Colon (tissue), 2 donors: ENCODE measurements around the gene FZR1.

Experiments
- FAIRE-seq: peaks from 2 replicates; lab custom pipeline; 2012; peaks lifted over from hg19 to GRCh38; lab: Jason Lieb, UNC
- donor health status: control.
- donor health status: control.

FZR1 gene

DNA sequence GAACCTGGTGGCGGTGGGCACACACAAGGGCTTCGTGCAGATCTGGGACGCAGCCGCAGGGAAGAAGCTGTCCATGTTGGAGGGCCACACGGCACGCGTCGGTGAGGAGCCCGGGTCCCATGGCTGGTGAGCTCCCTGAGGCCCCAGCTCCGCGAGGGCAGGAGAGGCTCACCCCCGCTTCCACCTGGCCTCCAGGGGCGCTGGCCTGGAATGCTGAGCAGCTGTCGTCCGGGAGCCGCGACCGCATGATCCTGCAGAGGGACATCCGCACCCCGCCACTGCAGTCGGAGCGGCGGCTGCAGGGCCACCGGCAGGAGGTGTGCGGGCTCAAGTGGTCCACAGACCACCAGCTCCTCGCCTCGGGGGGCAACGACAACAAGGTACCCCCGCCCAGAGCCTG lies 25.6 kb downstream of the FZR1 start:
- FAIRE-seq: no peak

DNA sequence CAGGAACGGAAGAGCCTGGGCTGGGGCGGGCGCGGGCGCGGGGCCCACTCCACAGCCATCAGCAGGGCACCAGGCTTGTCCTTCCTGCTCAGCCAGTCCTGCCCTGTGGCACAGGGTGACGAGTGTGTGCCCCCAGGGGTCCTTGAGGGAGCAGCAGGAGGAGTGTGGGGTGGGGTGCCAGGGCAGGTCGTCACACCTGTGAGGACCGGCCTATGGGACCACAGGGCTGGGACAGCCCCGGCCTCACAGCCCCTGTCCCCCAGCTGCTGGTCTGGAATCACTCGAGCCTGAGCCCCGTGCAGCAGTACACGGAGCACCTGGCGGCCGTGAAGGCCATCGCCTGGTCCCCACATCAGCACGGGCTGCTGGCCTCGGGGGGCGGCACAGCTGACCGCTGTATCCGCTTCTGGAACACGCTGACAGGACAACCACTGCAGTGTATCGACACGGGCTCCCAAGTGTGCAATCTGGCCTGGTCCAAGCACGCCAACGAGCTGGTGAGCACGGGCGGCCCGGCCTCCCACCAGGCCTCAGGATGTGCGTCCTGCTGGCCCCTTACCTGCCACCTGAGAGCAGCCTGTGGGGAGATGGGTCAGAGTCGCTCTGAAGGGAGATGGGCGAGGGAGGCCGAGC lies 26.2 kb downstream of the FZR1 start:
- no peak for FAIRE-seq

- no peak for FAIRE-seq
Observed at GRCh38 chr19:3533033-3533432, 26.9 kb downstream of the FZR1 start.

GRCh38 chr19:3533563-3534216 lies 27.6 kb downstream of the FZR1 start:
- FAIRE-seq: no peak

GRCh38 chr19:3534375-3535234 lies 28.5 kb downstream of the FZR1 start:
- no peak for FAIRE-seq

GRCh38 chr19:3535235-3535535 lies 29.1 kb downstream of the FZR1 start:
- FAIRE-seq: no peak

- FAIRE-seq: no peak
Observed at GRCh38 chr19:3535563-3535965, 29.5 kb downstream of the FZR1 start.

- no peak for FAIRE-seq
Observed at GRCh38 chr19:3535981-3536380, 29.9 kb downstream of the FZR1 start.

GRCh38 chr19:3536429-3537100 lies 30.5 kb downstream of the FZR1 start:
- no peak for FAIRE-seq

GRCh38 chr19:3537101-3537437 lies 31.0 kb downstream of the FZR1 start:
- no peak for FAIRE-seq

DNA sequence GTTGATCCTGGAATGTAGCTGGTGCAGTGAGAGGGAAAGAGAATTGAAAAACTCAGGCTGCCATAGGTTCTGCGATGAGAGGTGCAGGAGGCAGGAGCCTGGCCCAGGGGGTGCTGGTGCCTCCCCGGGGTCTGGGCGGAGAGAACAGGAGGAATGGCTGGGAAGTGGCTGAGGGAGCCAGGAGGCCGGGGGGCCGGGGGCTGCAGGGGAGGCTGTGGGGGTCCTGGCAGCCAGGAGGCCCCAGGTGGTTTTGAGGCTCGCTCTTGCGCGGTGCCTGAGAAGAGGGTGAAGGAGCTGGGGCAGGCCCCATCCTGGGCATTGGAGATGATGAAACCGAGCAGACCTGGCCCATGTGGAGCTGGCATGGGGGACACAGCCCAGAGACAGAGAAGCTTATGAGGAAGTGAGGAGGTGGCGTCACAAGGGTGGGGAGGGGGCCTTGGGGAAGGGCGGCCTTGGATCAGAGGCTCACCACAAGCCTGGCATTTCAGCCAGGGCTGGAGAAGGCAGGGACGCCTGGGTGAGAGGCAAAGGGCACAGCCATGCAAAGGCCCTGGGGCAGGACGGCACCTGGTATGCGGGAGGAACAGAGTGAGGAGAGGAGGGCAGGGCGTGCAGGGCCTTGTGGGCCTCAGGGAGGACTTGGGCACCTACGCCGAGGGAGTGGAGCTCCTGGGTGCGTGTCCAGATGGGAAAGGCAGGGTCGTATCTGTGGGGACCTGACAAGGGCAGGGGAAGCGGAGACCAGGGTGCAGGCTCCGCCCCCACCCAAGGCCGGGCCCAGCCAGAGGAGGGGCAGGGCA lies 31.5 kb downstream of the FZR1 start:
- FAIRE-seq: no peak

- FAIRE-seq: no peak
Observed at GRCh38 chr19:3538258-3538929, 32.3 kb downstream of the FZR1 start.

DNA sequence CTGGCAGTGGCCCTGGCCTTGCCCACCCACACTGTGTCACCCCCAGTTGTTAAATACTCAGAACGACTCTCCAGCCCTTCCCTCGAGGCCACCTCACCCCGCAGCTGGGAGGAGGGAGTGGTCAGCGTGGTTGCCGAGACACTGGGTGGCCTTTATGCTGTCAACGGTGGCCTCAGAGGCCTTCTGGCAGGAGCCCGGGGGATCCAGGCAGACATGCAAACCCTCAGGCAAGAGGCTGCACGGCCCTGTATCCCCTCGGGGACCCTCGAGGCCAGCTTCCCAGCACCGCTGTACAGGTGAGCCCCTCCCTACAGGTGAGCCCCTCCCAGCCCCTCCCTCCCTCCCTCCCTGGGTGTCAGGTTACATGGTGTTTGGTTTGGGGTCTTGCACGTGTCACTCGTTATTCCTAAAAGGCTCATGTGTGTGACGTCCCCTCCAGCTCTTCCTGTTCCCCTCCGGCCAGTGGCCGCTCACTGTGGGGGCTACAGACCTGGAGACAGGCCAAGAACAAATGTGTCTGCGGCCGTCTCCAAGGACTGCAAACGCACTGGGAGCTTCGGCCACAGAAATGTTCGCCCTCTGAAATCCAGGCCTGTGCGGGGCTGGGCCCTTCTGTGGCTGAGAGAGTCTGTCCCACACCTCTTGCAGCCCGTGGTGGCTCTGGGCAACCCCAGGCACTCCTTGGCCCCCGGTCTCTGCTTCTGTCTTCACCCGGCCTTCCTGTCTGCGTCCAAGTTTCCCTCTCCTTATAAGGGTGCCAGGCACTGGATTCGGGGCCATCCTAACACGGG lies 33.0 kb downstream of the FZR1 start, which contains the start of gene TEKTIP1:
Gene TEKTIP1, plus strand, starts transcription at position 210 of the 791 bp plus-strand sequence. Its CDS starts 4 bp downstream, at position 214.
- FAIRE-seq: no peak

GRCh38 chr19:3539756-3540118 lies 33.6 kb downstream of the FZR1 start:
- FAIRE-seq: no peak

GRCh38 chr19:3543150-3544057 lies 37.3 kb downstream of the FZR1 start:
- no peak for FAIRE-seq

GRCh38 chr19:3544058-3544376 lies 37.9 kb downstream of the FZR1 start:
- FAIRE-seq: no peak

GRCh38 chr19:3544742-3545668 lies 38.9 kb downstream of the FZR1 start:
- FAIRE-seq: no peak

GRCh38 chr19:3545669-3546034 lies 39.5 kb downstream of the FZR1 start:
- FAIRE-seq: no peak

- FAIRE-seq: no peak
Observed at GRCh38 chr19:3546119-3546518, 40.0 kb downstream of the FZR1 start.
